Ecto neural progenitor cell (in vitro differentiated cells): ENCODE results near the gene DMRTC1B.
"Not testable (repeated sequence)": the region's sequence is repeated elsewhere in the genome, so short reads cannot be mapped to it uniquely, and the experiment has no call there.

Experiments
- DNase-seq: peaks from one replicate; pipeline ENCODE4 v3.0.0-alpha.2; 2018; ENCODE audit warnings: low spot score

Gene DMRTC1B

GRCh38 chrX:72776653-72777466, at the start of gene DMRTC1B:
Gene DMRTC1B, plus strand, starts transcription at chrX:72776890. Its CDS starts 68,246 bp downstream, at chrX:72845136.
- not testable (repeated sequence) for DNase-seq

- DNase-seq = no peak
Measured at GRCh38 chrX:72727846-72728245, 48.8 kb upstream of the DMRTC1B start.

- DNase-seq = not testable (repeated sequence)
Measured at GRCh38 chrX:72733636-72734035, 43.1 kb upstream of the DMRTC1B start.

- DNase-seq = no peak
Measured at GRCh38 chrX:72735561-72735960, 41.1 kb upstream of the DMRTC1B start.

GRCh38 chrX:72745546-72745945, 31.1 kb upstream of the DMRTC1B start:
- not testable (repeated sequence) for DNase-seq

GRCh38 chrX:72748545-72748944, 28.1 kb upstream of the DMRTC1B start:
- not testable (repeated sequence) for DNase-seq

- DNase-seq = not testable (repeated sequence)
Measured at GRCh38 chrX:72760454-72760853, 16.2 kb upstream of the DMRTC1B start.

- DNase-seq = not testable (repeated sequence)
Measured at GRCh38 chrX:72777467-72777790, 739 bp downstream of the DMRTC1B start.

GRCh38 chrX:72778146-72778545, 1.5 kb downstream of the DMRTC1B start:
- not testable (repeated sequence) for DNase-seq

- not testable (repeated sequence) for DNase-seq
Measured at GRCh38 chrX:72782560-72782959, 5.9 kb downstream of the DMRTC1B start, which contains the start of gene FAM236B. Gene FAM236B, minus strand, starts transcription at chrX:72782660. Its CDS starts 100 bp downstream, at chrX:72782560.

- not testable (repeated sequence) for DNase-seq
Measured at GRCh38 chrX:72783365-72783936, 6.8 kb downstream of the DMRTC1B start.

GRCh38 chrX:72783964-72784363, 7.3 kb downstream of the DMRTC1B start:
- DNase-seq = not testable (repeated sequence)

- DNase-seq = not testable (repeated sequence)
Measured at GRCh38 chrX:72788142-72788541, 11.5 kb downstream of the DMRTC1B start.

- DNase-seq = not testable (repeated sequence)
Measured at GRCh38 chrX:72790390-72790789, 13.7 kb downstream of the DMRTC1B start.

GRCh38 chrX:72808110-72808509, 31.4 kb downstream of the DMRTC1B start, which contains the start of gene FAM236D:
Gene FAM236D, minus strand, starts transcription at chrX:72808210. Its CDS starts 100 bp downstream, at chrX:72808110.
- DNase-seq = not testable (repeated sequence)

GRCh38 chrX:72830701-72831100, 54.0 kb downstream of the DMRTC1B start:
- not testable (repeated sequence) for DNase-seq

- DNase-seq = not testable (repeated sequence)
Measured at GRCh38 chrX:72837532-72837931, 60.8 kb downstream of the DMRTC1B start.

GRCh38 chrX:72882898-72883297, 106.2 kb downstream of the DMRTC1B start:
- DNase-seq = not testable (repeated sequence)

- not testable (repeated sequence) for DNase-seq
Measured at GRCh38 chrX:72889740-72890139, 113.0 kb downstream of the DMRTC1B start.
